HG02870 (cell line): ENCODE data around the gene ARNT2.

Experiments used
- ATAC-seq: cut with Tn5 transposase; IDR thresholded peaks from one replicate; pipeline ENCODE4 v1.9.1; 2021; ENCODE audit warnings: mild to moderate bottlenecking, moderate library complexity; ENCODE audit not compliant: unreplicated experiment

ARNT2 gene

GRCh38 chr15:80612118-80612823 lies 208.1 kb downstream of the ARNT2 start:
- no peak for ATAC-seq

- no peak for ATAC-seq
Observed at GRCh38 chr15:80613762-80614365, 209.7 kb downstream of the ARNT2 start.

- no peak for ATAC-seq
Observed at GRCh38 chr15:80614711-80615360, 210.7 kb downstream of the ARNT2 start.

- ATAC-seq, result no peak
Observed at GRCh38 chr15:80615361-80615736, 211.2 kb downstream of the ARNT2 start.

- no peak for ATAC-seq
Observed at GRCh38 chr15:80615783-80616391, 211.7 kb downstream of the ARNT2 start.

GRCh38 chr15:80618685-80619400 lies 214.7 kb downstream of the ARNT2 start:
- ATAC-seq, result no peak

- ATAC-seq, result no peak
Observed at GRCh38 chr15:80619680-80620079, 215.5 kb downstream of the ARNT2 start.

- ATAC-seq, result no peak
Observed at GRCh38 chr15:80620141-80620540, 216.0 kb downstream of the ARNT2 start.

- ATAC-seq, result no peak
Observed at GRCh38 chr15:80620931-80621330, 216.7 kb downstream of the ARNT2 start.

GRCh38 chr15:80626643-80627120 lies 222.5 kb downstream of the ARNT2 start:
- no peak for ATAC-seq

- no peak for ATAC-seq
Observed at GRCh38 chr15:80629355-80629754, 225.2 kb downstream of the ARNT2 start.

GRCh38 chr15:80630981-80631380 lies 226.8 kb downstream of the ARNT2 start:
- ATAC-seq, result no peak

GRCh38 chr15:80633221-80633620 lies 229.0 kb downstream of the ARNT2 start:
- no peak for ATAC-seq

GRCh38 chr15:80635953-80636352 lies 231.8 kb downstream of the ARNT2 start:
- no peak for ATAC-seq

GRCh38 chr15:80636675-80637074 lies 232.5 kb downstream of the ARNT2 start:
- ATAC-seq, result no peak

GRCh38 chr15:80637747-80638146 lies 233.6 kb downstream of the ARNT2 start:
- no peak for ATAC-seq

- no peak for ATAC-seq
Observed at GRCh38 chr15:80638553-80639167, 234.5 kb downstream of the ARNT2 start.

- ATAC-seq, result no peak
Observed at GRCh38 chr15:80639168-80639555, 235.0 kb downstream of the ARNT2 start.

- no peak for ATAC-seq
Observed at GRCh38 chr15:80640531-80641121, 236.4 kb downstream of the ARNT2 start.

- ATAC-seq, result no peak
Observed at GRCh38 chr15:80641384-80641783, 237.2 kb downstream of the ARNT2 start.
